Gastrocnemius medialis (tissue), 4 donors: ENCODE results near the gene GSX2.

ENCODE experiments used
- CTCF ChIP-seq, 5 experiments: fragments of 450-650 bp in 3 of 5; fragments of 200-600 bp in 2 of 5; sonication (generic) in 2 of 5; IDR thresholded peaks in 4 of 5; conservative IDR thresholded peaks in 1 of 5; 1 replicate in 4 of 5; 2 replicates in 1 of 5; pipeline ENCODE4 v1.5.1; 2016 to 2019; ENCODE audit warnings: antibody characterized with exemption in 5 of 5, mild to moderate bottlenecking in 3 of 5, moderate library complexity in 3 of 5
- POLR2A ChIP-seq, 2 donors: fragments of 450-650 bp; IDR thresholded peaks; one replicate each; pipeline ENCODE4 v1.6.1; 2017; ENCODE audit warnings: antibody characterized with exemption in 2 of 2, mild to moderate bottlenecking in 2 of 2, moderate library complexity in 2 of 2

- TF ChIP-seq CTCF (IDR thresholded peaks at IDR 0.05 in 4 of 5, conservative IDR thresholded peaks at IDR 0.05 in 1 of 5) (no peak), POLR2A (IDR thresholded peaks at IDR 0.05) (no peak)
These were observed 9.6 kb upstream of the GSX2 start for GRCh38 chr4:54090404-54090803.
